Endothelial cell of umbilical vein (primary cell): ENCODE results near the gene PKN2. TPM values are rescaled to one million over a fixed set of nuclear protein-coding genes. Genes with fewer than 3 reads are reported as not detected.

Source experiments
- BruUV-seq: library from RNA; stranded (reverse); fragments of 400-500 nt; replicated peaks from 2 replicates; lab custom pipeline; 2021; lab: Mats Ljungman, UMichigan
- CTCF ChIA-PET: fragments of 300-600, 350-600 bp; sonication (Branson Sonifier 250); formaldehyde crosslinking; loops from one replicate; lab custom pipeline; 2021; ENCODE audit warnings: antibody characterized with exemption, inconsistent platforms; lab: Charles Lee
- POLR2A ChIA-PET: fragments of 300-600, 350-600 bp; sonication (Branson Sonifier 250); formaldehyde crosslinking; loops from one replicate; lab custom pipeline; 2021; ENCODE audit warnings: antibody characterized with exemption, inconsistent platforms; lab: Charles Lee
- DNase-seq: peaks from one replicate; pipeline ENCODE4 v3.0.0-alpha.2; 2011; ENCODE audit warnings: low read depth, low spot score
- FAIRE-seq: peaks from 2 replicates; lab custom pipeline; 2011; peaks lifted over from hg19 to GRCh38; lab: Jason Lieb, UNC
- H2AFZ ChIP-seq: 2 replicates; pipeline ENCODE4 v1.6.0; 2012; ENCODE audit warnings: low read depth, low read length, control low read depth, inconsistent platforms
- H3K27ac ChIP-seq: 2 replicates; pipeline ENCODE4 v1.5.1; 2011; ENCODE audit warnings: low read depth, mild to moderate bottlenecking, control low read depth, low read length, moderate library complexity; ENCODE audit not compliant: insufficient read depth
- H3K27me3 ChIP-seq, 2 experiments: 2 replicates each; pipeline versions ENCODE4 v1.6.0 to v1.6.1; 2011; ENCODE audit warnings: low read length in 2 of 2, mixed read lengths in 1 of 2; ENCODE audit not compliant: control insufficient read depth in 2 of 2, insufficient read depth in 2 of 2
- H3K36me3 ChIP-seq, 2 experiments: 2 replicates in 1 of 2; 3 replicates in 1 of 2; pipeline ENCODE4 v1.5.1; 2011; ENCODE audit warnings: low read length in 2 of 2, mild to moderate bottlenecking in 1 of 2, moderate library complexity in 1 of 2; ENCODE audit not compliant: control insufficient read depth in 2 of 2, insufficient read depth in 2 of 2; ENCODE audit errors: extremely low read depth in 1 of 2
- H3K4me1 ChIP-seq: 3 replicates; pipeline ENCODE4 v1.5.1; 2011; ENCODE audit warnings: mild to moderate bottlenecking, low read length; ENCODE audit not compliant: control insufficient read depth, insufficient read depth; ENCODE audit errors: extremely low read depth
- H3K4me2 ChIP-seq: 2 replicates; pipeline ENCODE4 v1.6.1; 2011; ENCODE audit warnings: low read length, control low read depth, mixed read lengths; ENCODE audit not compliant: insufficient read depth
- H3K4me3 ChIP-seq, 3 experiments: fragments of 200-600 bp in 1 of 3; sonication (generic), shearing (Covaris generic) in 1 of 3; replicated peaks in 1 of 3; 2 replicates each; pipeline ENCODE4 v1.5.1; 2011 to 2016; ENCODE audit warnings: control low read depth in 3 of 3, low read length in 3 of 3, mild to moderate bottlenecking in 2 of 3, inconsistent platforms in 1 of 3, low read depth in 1 of 3, moderate library complexity in 1 of 3; ENCODE audit not compliant: insufficient read depth in 1 of 3
- H3K79me2 ChIP-seq: 2 replicates; pipeline ENCODE4 v1.6.0; 2012; ENCODE audit warnings: low read length, inconsistent platforms; ENCODE audit not compliant: control insufficient read depth, insufficient read depth
- H3K9ac ChIP-seq: replicated peaks from 2 replicates; pipeline ENCODE3; 2011; ENCODE audit warnings: low read length, control low read depth; ENCODE audit not compliant: insufficient read depth; ENCODE audit errors: extremely low read depth
- H3K9me1 ChIP-seq: replicated peaks from 3 replicates; pipeline ENCODE4 v1.6.0; 2011; ENCODE audit warnings: mild to moderate bottlenecking, low read length; ENCODE audit not compliant: control insufficient read depth, insufficient read depth; ENCODE audit errors: extremely low read depth
- H3K9me3 ChIP-seq: replicated peaks from 2 replicates; pipeline ENCODE4 v1.5.1; 2012; ENCODE audit warnings: low read length, inconsistent platforms; ENCODE audit not compliant: control insufficient read depth, insufficient read depth
- H4K20me1 ChIP-seq: replicated peaks from 2 replicates; pipeline ENCODE3; 2011; ENCODE audit warnings: mild to moderate bottlenecking, low read length; ENCODE audit not compliant: control insufficient read depth, insufficient read depth; ENCODE audit errors: extremely low read depth
- EZH2 ChIP-seq: IDR thresholded peaks from 2 replicates; pipeline ENCODE4 v1.6.1; 2012; ENCODE audit warnings: borderline replicate concordance, low read depth, mild to moderate bottlenecking, moderate library complexity, low read length, inconsistent platforms; ENCODE audit not compliant: severe bottlenecking
- FOS ChIP-seq: IDR thresholded peaks from 2 replicates; pipeline ENCODE4 v1.6.1; 2011; ENCODE audit warnings: mild to moderate bottlenecking, low read length, moderate library complexity, borderline replicate concordance; ENCODE audit not compliant: insufficient read depth
- GATA2 ChIP-seq: IDR thresholded peaks from 2 replicates; pipeline ENCODE4 v1.7.0; 2011; ENCODE audit warnings: low read depth, mild to moderate bottlenecking, moderate library complexity, mixed read lengths, low read length; ENCODE audit not compliant: insufficient read length, insufficient read depth
- JUN ChIP-seq: IDR thresholded peaks from 2 replicates; pipeline ENCODE4 v1.6.1; 2011; ENCODE audit warnings: borderline replicate concordance, low read depth; ENCODE audit not compliant: insufficient read length, insufficient read depth
- MYC ChIP-seq: IDR thresholded peaks from one replicate; pipeline ENCODE4 v1.6.1; 2011; ENCODE audit warnings: mild to moderate bottlenecking, low read depth, low read length
- POLR2A ChIP-seq: IDR thresholded peaks from 2 replicates; pipeline ENCODE4 v1.6.1; 2012; ENCODE audit warnings: low read depth, mild to moderate bottlenecking, control low read depth, low read length
- POLR2AphosphoS5 ChIP-seq: IDR thresholded peaks from 2 replicates; pipeline ENCODE4 v1.6.1; 2012; ENCODE audit warnings: low read depth, mild to moderate bottlenecking, control low read depth, low read length, moderate library complexity; ENCODE audit not compliant: insufficient read depth
- dilution Hi-C: fragments of 300-500 bp; cut with MboI; formaldehyde crosslinking; loops from one replicate; pipeline ENCODE4 v1.15.0; 2019; ENCODE audit warnings: low sequenced_read_pairs; ENCODE audit not compliant: extremely low pct_ligation_motif_present
- intact Hi-C: fragments of 100-400 bp; cut with micrococcal nuclease; formaldehyde crosslinking; loops from one replicate; pipeline ENCODE4 v1.10.0; 2022
- polyA plus RNA-seq, 4 experiments: library from polyadenylated mRNA; depleted of rRNA in 3 of 4; stranded (reverse) in 3 of 4; unstranded in 1 of 4; fragments of >200 nt; gene quantifications; 2 replicates each; pipeline versions ENCODE4 v1.2.1 to v1.2.3, GENCODE V29; 2011 to 2012; ENCODE audit warnings: missing spikeins in 1 of 4
- total RNA-seq: library from RNA; stranded (reverse); gene quantifications from 2 replicates; pipeline ENCODE4 v1.2.3, GENCODE V29; 2021
- TF ChIP-seq, protein P1 (sequence below), 2 donors: IDR thresholded peaks; 1 replicate in 1 of 2; 2 replicates in 1 of 2; pipeline ENCODE4 v1.5.1; 2011; ENCODE audit warnings: low read length in 2 of 2, mild to moderate bottlenecking in 2 of 2, moderate library complexity in 2 of 2, control low read depth in 1 of 2, inconsistent platforms in 1 of 2, low read depth in 1 of 2; ENCODE audit not compliant: insufficient read depth in 1 of 2; ENCODE audit errors: extremely low read depth in 1 of 2
- TF ChIP-seq, protein P2 (sequence below): IDR thresholded peaks from 2 replicates; pipeline ENCODE4 v1.6.1; 2011; ENCODE audit not compliant: insufficient read depth, insufficient read length

Gene PKN2
- total and polyA plus RNA-seq, 2 donors (not counting 3 experiments of a cell fraction or from before 2014, with no cell fraction given) = 11.5 to 47.3 TPM

DNA sequence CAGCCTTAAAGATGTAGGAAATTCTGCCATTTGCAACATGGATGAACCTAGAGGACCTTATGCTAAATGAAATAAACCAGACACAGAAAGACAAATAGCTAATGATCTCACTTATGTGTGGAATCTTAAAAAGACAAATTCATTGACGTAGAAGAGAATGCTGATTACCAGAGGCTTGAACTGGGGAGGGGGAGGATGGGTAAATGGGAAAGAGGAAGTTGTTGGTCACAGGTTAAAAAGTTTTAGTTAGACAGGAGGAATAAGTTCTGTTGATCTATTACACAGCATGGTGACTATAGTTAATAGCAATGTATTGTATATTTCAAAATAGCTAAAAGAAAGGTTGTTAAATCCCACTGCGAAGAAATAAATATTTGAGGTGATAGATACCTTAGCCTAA is 62.8 kb downstream of the PKN2 start:
- H2AFZ ChIP-seq = no peak overlapping the region
- no TSS peak for BruUV-seq
- no peaks in the 10 kb centered on the region for H3K4me1 ChIP-seq
- intact Hi-C loops (no loop called here), dilution Hi-C loops (no loop called here)
- FAIRE-seq = no peak
- H4K20me1 ChIP-seq = peaks cover 2% of the 10 kb centered on the region
- POLR2A ChIA-PET = no interaction called here
- DNase-seq = no peak
- TF ChIP-seq EZH2 = no peak
- TF ChIP-seq, protein P1, sequence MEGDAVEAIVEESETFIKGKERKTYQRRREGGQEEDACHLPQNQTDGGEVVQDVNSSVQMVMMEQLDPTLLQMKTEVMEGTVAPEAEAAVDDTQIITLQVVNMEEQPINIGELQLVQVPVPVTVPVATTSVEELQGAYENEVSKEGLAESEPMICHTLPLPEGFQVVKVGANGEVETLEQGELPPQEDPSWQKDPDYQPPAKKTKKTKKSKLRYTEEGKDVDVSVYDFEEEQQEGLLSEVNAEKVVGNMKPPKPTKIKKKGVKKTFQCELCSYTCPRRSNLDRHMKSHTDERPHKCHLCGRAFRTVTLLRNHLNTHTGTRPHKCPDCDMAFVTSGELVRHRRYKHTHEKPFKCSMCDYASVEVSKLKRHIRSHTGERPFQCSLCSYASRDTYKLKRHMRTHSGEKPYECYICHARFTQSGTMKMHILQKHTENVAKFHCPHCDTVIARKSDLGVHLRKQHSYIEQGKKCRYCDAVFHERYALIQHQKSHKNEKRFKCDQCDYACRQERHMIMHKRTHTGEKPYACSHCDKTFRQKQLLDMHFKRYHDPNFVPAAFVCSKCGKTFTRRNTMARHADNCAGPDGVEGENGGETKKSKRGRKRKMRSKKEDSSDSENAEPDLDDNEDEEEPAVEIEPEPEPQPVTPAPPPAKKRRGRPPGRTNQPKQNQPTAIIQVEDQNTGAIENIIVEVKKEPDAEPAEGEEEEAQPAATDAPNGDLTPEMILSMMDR (IDR thresholded peaks at IDR 0.05; ENCODE audit: extremely low read depth in 1 of 2, insufficient read depth in 1 of 2, low read depth in 1 of 2, low read length in 2 of 2) = no peak
- TF ChIP-seq FOS = no peak
- no peak for TF ChIP-seq MYC
- no peak for TF ChIP-seq JUN
- TF ChIP-seq, protein P2, sequence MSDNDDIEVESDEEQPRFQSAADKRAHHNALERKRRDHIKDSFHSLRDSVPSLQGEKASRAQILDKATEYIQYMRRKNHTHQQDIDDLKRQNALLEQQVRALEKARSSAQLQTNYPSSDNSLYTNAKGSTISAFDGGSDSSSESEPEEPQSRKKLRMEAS = no peak
- no peak for TF ChIP-seq POLR2AphosphoS5
- no peak for TF ChIP-seq GATA2
- no peak for TF ChIP-seq POLR2A
- H3K79me2 ChIP-seq = no peaks in the 10 kb centered on the region
- no peak overlapping the region for H3K4me3 ChIP-seq
- no peak overlapping the region for H3K27ac ChIP-seq
- H3K27me3 ChIP-seq = no peaks in the 10 kb centered on the region
- no peak overlapping the region for H3K4me2 ChIP-seq
- no peaks in the 10 kb centered on the region for H3K9me1 ChIP-seq
- H3K9ac ChIP-seq = no peak overlapping the region
- H3K36me3 ChIP-seq = no peaks in the 10 kb centered on the region
- CTCF ChIA-PET = interaction anchor here (1.4 kb wide), 1 partner anchor 91 kb away, joined by 4 read pairs; no protein-coding TSS in a partner anchor
- no peaks in the 10 kb centered on the region for H3K9me3 ChIP-seq
